Smooth muscle cell (in vitro differentiated cells): ENCODE data around the gene FHL1. TPM values are rescaled to one million over a fixed set of nuclear protein-coding genes. Genes with fewer than 3 reads are reported as not detected.

ENCODE experiments used
- DNase-seq: peaks from one replicate; lab custom pipeline; 2025; ENCODE audit not compliant: unreplicated experiment; lab: John Stamatoyannopoulos, UW
- H2AFZ ChIP-seq: fragments of 200-600 bp; sonication (generic); 2 replicates; pipeline ENCODE4 v1.6.0; 2016; ENCODE audit warnings: antibody characterized with exemption, low read depth, mild to moderate bottlenecking
- H3F3A ChIP-seq: fragments of 200-600 bp; sonication (generic); 2 replicates; pipeline ENCODE4 v1.6.0; 2017; ENCODE audit warnings: antibody characterized with exemption, low read depth
- H3K27ac ChIP-seq: fragments of 200-600 bp; sonication (generic); 2 replicates; pipeline ENCODE4 v1.5.1; 2016; ENCODE audit warnings: low read depth, mild to moderate bottlenecking
- H3K27me3 ChIP-seq: fragments of 200-600 bp; sonication (generic); 2 replicates; pipeline ENCODE4 v1.6.1; 2016; ENCODE audit warnings: low read depth, mild to moderate bottlenecking
- H3K36me3 ChIP-seq: fragments of 200-600 bp; sonication (generic); 2 replicates; pipeline ENCODE4 v1.5.1; 2016; ENCODE audit warnings: low read depth
- H3K4me1 ChIP-seq: fragments of 200-600 bp; sonication (generic); 2 replicates; pipeline ENCODE4 v1.5.1; 2016; ENCODE audit warnings: low read depth
- H3K4me2 ChIP-seq: fragments of 200-600 bp; sonication (generic); 2 replicates; pipeline ENCODE4 v1.6.0; 2016; ENCODE audit warnings: mild to moderate bottlenecking
- H3K4me3 ChIP-seq: fragments of 200-600 bp; sonication (generic); 2 replicates; pipeline ENCODE4 v1.5.1; 2016; ENCODE audit warnings: mild to moderate bottlenecking
- H3K79me2 ChIP-seq: fragments of 200-600 bp; sonication (generic); 2 replicates; pipeline ENCODE4 v1.6.0; 2016; ENCODE audit warnings: low read depth, mild to moderate bottlenecking
- H3K9ac ChIP-seq: fragments of 200-600 bp; sonication (generic); 2 replicates; pipeline ENCODE4 v1.6.0; 2016; ENCODE audit warnings: low read depth
- H3K9me3 ChIP-seq: fragments of 200-600 bp; sonication (generic); replicated peaks from 2 replicates; pipeline ENCODE4 v1.5.1; 2016; ENCODE audit warnings: low read depth
- H4K20me1 ChIP-seq: fragments of 200-600 bp; sonication (generic); 2 replicates; pipeline ENCODE4 v1.6.0; 2016; ENCODE audit warnings: low read depth
- CTCF ChIP-seq: fragments of 200-600 bp; sonication (generic); IDR thresholded peaks from 2 replicates; pipeline ENCODE4 v1.5.1; 2017; ENCODE audit warnings: borderline replicate concordance, mild to moderate bottlenecking, antibody characterized with exemption; ENCODE audit not compliant: insufficient read depth, poor library complexity, severe bottlenecking
- WGBS: methylation state at CpG from one replicate; pipeline ENCODE4 v1.1.7; 2016; ENCODE audit warnings: low lambda C conversion rate; 5-methylcytosine and 5-hydroxymethylcytosine counted together
- polyA plus RNA-seq: library from polyadenylated mRNA; unstranded; fragments of >200 nt; fragmentation: Nextera tagmentation; extraction: Ambion mirVana; gene quantifications from 2 replicates; pipeline ENCODE4 v1.2.1, GENCODE V29; 2016
- total RNA-seq: library from RNA; depleted of rRNA; stranded (reverse); fragments of >200 nt; gene quantifications from 2 replicates; pipeline ENCODE4 v1.2.3, GENCODE V29; 2014

Gene FHL1
- total and polyA plus RNA-seq, 2 experiments from 2014 or later: 76.0 to 103 TPM

- DNase-seq: no peak
- H3K27ac ChIP-seq: no peak overlapping the region
- H3K9ac ChIP-seq: no peak overlapping the region
- no peaks in the 10 kb centered on the region for H4K20me1 ChIP-seq
- no peak overlapping the region for H2AFZ ChIP-seq
- no peaks in the 10 kb centered on the region for H3K36me3 ChIP-seq
- no peaks in the 10 kb centered on the region for H3K27me3 ChIP-seq
- 51% methylated on average over 7 of the region's 7 CpGs for WGBS
- H3K79me2 ChIP-seq: no peaks in the 10 kb centered on the region
- peaks cover 4% of the 10 kb centered on the region for H3K4me1 ChIP-seq
- no peaks in the 10 kb centered on the region for H3K9me3 ChIP-seq
- no peak overlapping the region for H3K4me3 ChIP-seq
- no peak for TF ChIP-seq CTCF
- no peaks in the 10 kb centered on the region for H3F3A ChIP-seq
- peak overlapping the region; percentile 6 for H3K4me2 ChIP-seq
These were observed 49.4 kb downstream of the FHL1 start for GRCh38 chrX:136196691-136197155.

- H3K36me3 ChIP-seq: no peaks in the 10 kb centered on the region
- H3K4me1 ChIP-seq: no peaks in the 10 kb centered on the region
- H2AFZ ChIP-seq: no peak overlapping the region
- peak overlapping the region; percentile 26 for H3K4me2 ChIP-seq
- no peaks in the 10 kb centered on the region for H3F3A ChIP-seq
- no peak overlapping the region for H3K9ac ChIP-seq
- H3K27me3 ChIP-seq: no peaks in the 10 kb centered on the region
- no peak for DNase-seq
- no peaks in the 10 kb centered on the region for H3K9me3 ChIP-seq
- no peak overlapping the region for H3K27ac ChIP-seq
- H3K4me3 ChIP-seq: no peak overlapping the region
- TF ChIP-seq CTCF: no peak
- no peaks in the 10 kb centered on the region for H3K79me2 ChIP-seq
- no peaks in the 10 kb centered on the region for H4K20me1 ChIP-seq
These were observed 50.7 kb downstream of the FHL1 start for GRCh38 chrX:136198010-136198409.

- no peak for TF ChIP-seq CTCF
- Histone ChIP-seq H3K27me3 (no peaks in the 10 kb centered on the region), H3F3A (no peaks in the 10 kb centered on the region), H4K20me1 (no peaks in the 10 kb centered on the region), H3K36me3 (no peaks in the 10 kb centered on the region), H3K27ac (no peak overlapping the region), H3K4me2 (no peak overlapping the region), H3K79me2 (no peaks in the 10 kb centered on the region), H3K4me3 (no peak overlapping the region), H3K9me3 (no peaks in the 10 kb centered on the region), H3K4me1 (no peaks in the 10 kb centered on the region), H3K9ac (no peak overlapping the region), H2AFZ (no peak overlapping the region)
- DNase-seq: no peak
- 78% methylated on average over 6 of the region's 6 CpGs for WGBS
These were observed 51.4 kb downstream of the FHL1 start for GRCh38 chrX:136198678-136199243.

- Histone ChIP-seq H3K9ac (no peak overlapping the region), H3K9me3 (no peaks in the 10 kb centered on the region), H3K4me2 (no peak overlapping the region), H4K20me1 (no peaks in the 10 kb centered on the region), H3K27me3 (no peaks in the 10 kb centered on the region), H3K79me2 (no peaks in the 10 kb centered on the region), H3F3A (no peaks in the 10 kb centered on the region), H3K36me3 (no peaks in the 10 kb centered on the region), H2AFZ (no peak overlapping the region), H3K4me3 (no peak overlapping the region), H3K27ac (no peak overlapping the region), H3K4me1 (no peaks in the 10 kb centered on the region)
- TF ChIP-seq CTCF: no peak
- DNase-seq: no peak
- 61% methylated on average over 4 of the region's 4 CpGs for WGBS
These were observed 52.0 kb downstream of the FHL1 start for GRCh38 chrX:136199365-136199764.
